ENCODE measurements around the gene IGSF21. TPM values are rescaled to one million over a fixed set of nuclear protein-coding genes. Genes with fewer than 3 reads are reported as not detected.
A peak's percentile ranks its signal among the peaks of the same experiment; 100 is the strongest.

The IGSF21 gene
- polyA plus RNA-seq, 3 donors, result not detected

DNA sequence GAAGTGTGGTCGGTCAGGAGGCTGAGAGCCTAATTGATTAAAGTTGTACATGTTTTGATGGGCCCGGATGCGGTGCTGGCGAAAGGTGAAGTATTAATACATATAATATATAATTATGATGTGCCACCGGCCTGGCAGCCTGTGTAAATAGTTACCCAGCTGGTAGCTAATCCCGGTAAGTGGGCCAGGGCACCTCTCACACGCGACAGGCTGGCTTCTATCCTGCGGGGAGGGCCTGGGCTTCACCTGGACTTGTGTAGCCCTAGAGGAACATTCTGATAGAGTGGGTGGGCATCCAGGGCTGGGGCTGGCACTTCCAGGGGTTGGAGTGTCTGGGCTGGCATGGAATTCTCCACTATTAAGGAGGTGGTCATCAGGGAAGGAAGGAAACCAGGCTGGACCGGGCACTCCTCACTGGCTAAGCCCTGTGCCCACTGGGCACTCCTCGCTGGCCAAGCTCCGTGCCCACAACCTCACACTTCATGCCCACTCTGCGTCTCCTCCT lies 48.3 kb downstream of the IGSF21 start:
- Mint-ChIP-seq H3K9me3 (peaks cover 0 to 7% (median 0%) of the 10 kb centered on the region in 7 donors), H3K4me3 (no peak overlapping the region), H3K4me1 (peaks cover 10% of the 10 kb centered on the region), H3K27ac (no peak overlapping the region), H3K36me3 (no peaks in the 10 kb centered on the region), H3K27me3 (ENCODE audit: low read depth in 3 of 3) (peaks cover 3 to 5% (median 3%) of the 10 kb centered on the region in 3 donors)
- 93% methylated on average over 7 of the region's 13 CpGs for WGBS (ENCODE audit: insufficient coverage)
- Histone ChIP-seq H3K79me2 (ENCODE audit: insufficient read depth, low read length) (no peaks in the 10 kb centered on the region), H3K27me3 (ENCODE audit: control insufficient read depth in 2 of 2, insufficient read depth in 2 of 2, low read length in 2 of 2) (no peaks in the 10 kb centered on the region), H4K20me1 (ENCODE audit: insufficient read depth, low read length) (no peaks in the 10 kb centered on the region), H3K36me3 (replicated peaks in 1 of 2; ENCODE audit: control insufficient read depth in 1 of 2, insufficient read depth in 2 of 2, low read length in 2 of 2) (no peaks in the 10 kb centered on the region), H3K27ac (ENCODE audit: low read depth in 1 of 2, low read length in 2 of 2) (no peak overlapping the region), H3K9ac (ENCODE audit: insufficient read depth, low read length, poor library complexity, severe bottlenecking) (no peak overlapping the region), H3K4me1 (ENCODE audit: control insufficient read depth in 1 of 2, insufficient read depth in 2 of 2, low read length in 2 of 2) (peaks cover 13% of the 10 kb centered on the region in 2 donors), H3K4me3 (replicated peaks in 1 of 3; ENCODE audit: low read depth in 2 of 3, low read length in 3 of 3) (no peak overlapping the region), H3K4me2 (replicated peaks; ENCODE audit: extremely low read depth, low read length, poor library complexity, severe bottlenecking) (no peak overlapping the region), H2AFZ (ENCODE audit: insufficient read depth, low read depth, low read length, poor library complexity, severe bottlenecking) (no peak overlapping the region), H3K9me3 (replicated peaks in 1 of 2; ENCODE audit: control insufficient read depth in 1 of 2, insufficient read depth in 1 of 2, low read length in 2 of 2) (no peaks in the 10 kb centered on the region)
- DNase-seq, result no peak
- intact Hi-C loops (cut with micrococcal nuclease), result no loop called here
- TF ChIP-seq CTCF (IDR thresholded peaks at IDR 0.05), result no peak

DNA sequence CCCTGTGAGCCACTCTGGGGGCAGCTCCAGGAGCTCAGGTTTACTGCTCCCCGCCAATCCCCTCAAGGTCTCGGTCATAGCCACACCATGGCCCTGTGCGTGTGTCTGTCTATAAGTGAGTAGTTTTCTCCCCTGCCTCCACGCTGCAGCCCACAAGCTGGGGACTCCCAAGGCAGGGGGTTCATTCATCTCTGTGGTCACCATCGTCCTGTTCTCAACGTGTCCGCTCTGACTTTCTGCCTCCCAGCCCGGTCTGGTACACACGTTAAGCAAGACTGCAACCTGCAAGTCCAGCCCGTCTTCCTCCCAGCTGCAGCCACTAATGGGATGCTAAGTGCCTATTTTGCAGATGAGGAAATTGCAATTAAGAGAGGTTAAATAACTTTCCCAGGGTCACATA lies 49.8 kb downstream of the IGSF21 start:
- Histone ChIP-seq H3K9ac (ENCODE audit: insufficient read depth, low read length, poor library complexity, severe bottlenecking) (no peak overlapping the region), H3K4me2 (replicated peaks; ENCODE audit: extremely low read depth, low read length, poor library complexity, severe bottlenecking) (no peak overlapping the region), H3K4me1 (ENCODE audit: control insufficient read depth in 1 of 2, insufficient read depth in 2 of 2, low read length in 2 of 2) (peaks cover 16 to 17% of the 10 kb centered on the region in 2 donors), H4K20me1 (ENCODE audit: insufficient read depth, low read length) (no peaks in the 10 kb centered on the region), H3K27me3 (ENCODE audit: control insufficient read depth in 2 of 2, insufficient read depth in 2 of 2, low read length in 2 of 2) (no peaks in the 10 kb centered on the region), H3K4me3 (replicated peaks in 1 of 3; ENCODE audit: low read depth in 2 of 3, low read length in 3 of 3) (no peak overlapping the region), H3K27ac (ENCODE audit: low read depth in 1 of 2, low read length in 2 of 2) (no peak overlapping the region), H3K79me2 (ENCODE audit: insufficient read depth, low read length) (no peaks in the 10 kb centered on the region), H3K36me3 (replicated peaks in 1 of 2; ENCODE audit: control insufficient read depth in 1 of 2, insufficient read depth in 2 of 2, low read length in 2 of 2) (no peaks in the 10 kb centered on the region), H2AFZ (ENCODE audit: insufficient read depth, low read depth, low read length, poor library complexity, severe bottlenecking) (no peak overlapping the region), H3K9me3 (replicated peaks in 1 of 2; ENCODE audit: control insufficient read depth in 1 of 2, insufficient read depth in 1 of 2, low read length in 2 of 2) (no peaks in the 10 kb centered on the region)
- Mint-ChIP-seq H3K4me1 (peaks cover 10% of the 10 kb centered on the region), H3K9me3 (peaks cover 0 to 7% (median 0%) of the 10 kb centered on the region in 7 donors), H3K27ac (peak overlapping the region in 1 of 7 donors; percentile 48), H3K27me3 (ENCODE audit: low read depth in 3 of 3) (peaks cover 3 to 5% (median 3%) of the 10 kb centered on the region in 3 donors), H3K4me3 (no peak overlapping the region), H3K36me3 (no peaks in the 10 kb centered on the region)
- TF ChIP-seq CTCF (IDR thresholded peaks at IDR 0.05), result no peak
- no peak for DNase-seq
- intact Hi-C loops (cut with micrococcal nuclease), result no loop called here
- WGBS (ENCODE audit: insufficient coverage), result 88% methylated on average over 6 of the region's 10 CpGs
